Ammon's horn (tissue), 1 donor: Measurements from ENCODE around the gene RNPEPL1.
"Not testable (repeated sequence)": the region's sequence is repeated elsewhere in the genome, so short reads cannot be mapped to it uniquely, and the experiment has no call there.

Source experiments
- DNase-seq: peaks from one replicate; pipeline ENCODE4 v3.0.0-alpha.2; 2016; ENCODE audit warnings: low spot score

Gene RNPEPL1

GRCh38 chr2:240603846-240604245, 35.6 kb downstream of the RNPEPL1 start:
- DNase-seq: no peak

GRCh38 chr2:240604291-240604938, 36.1 kb downstream of the RNPEPL1 start:
- DNase-seq: peak; percentile 91

- no peak for DNase-seq
Measured at GRCh38 chr2:240604939-240605716, 36.8 kb downstream of the RNPEPL1 start.

GRCh38 chr2:240605867-240606743, 37.8 kb downstream of the RNPEPL1 start:
- no peak for DNase-seq

- DNase-seq: no peak
Measured at GRCh38 chr2:240611601-240612210, 43.4 kb downstream of the RNPEPL1 start.

GRCh38 chr2:240613781-240614180, 45.5 kb downstream of the RNPEPL1 start:
- DNase-seq: no peak

- no peak for DNase-seq
Measured at GRCh38 chr2:240614391-240614790, 46.1 kb downstream of the RNPEPL1 start.

- no peak for DNase-seq
Measured at GRCh38 chr2:240615396-240615795, 47.1 kb downstream of the RNPEPL1 start.

GRCh38 chr2:240615820-240616547, 47.7 kb downstream of the RNPEPL1 start:
- no peak for DNase-seq

GRCh38 chr2:240616860-240617666, 48.8 kb downstream of the RNPEPL1 start:
- DNase-seq: not testable (repeated sequence)

- no peak for DNase-seq
Measured at GRCh38 chr2:240618776-240619175, 50.5 kb downstream of the RNPEPL1 start.

- DNase-seq: no peak
Measured at GRCh38 chr2:240619506-240620148, 51.3 kb downstream of the RNPEPL1 start.

GRCh38 chr2:240620149-240620731, 52.0 kb downstream of the RNPEPL1 start:
- no peak for DNase-seq

- no peak for DNase-seq
Measured at GRCh38 chr2:240620859-240621258, 52.6 kb downstream of the RNPEPL1 start.

GRCh38 chr2:240622060-240622411, 53.8 kb downstream of the RNPEPL1 start:
- DNase-seq: no peak

- no peak for DNase-seq
Measured at GRCh38 chr2:240622531-240623235, 54.4 kb downstream of the RNPEPL1 start.

GRCh38 chr2:240623531-240624010, 55.3 kb downstream of the RNPEPL1 start:
- DNase-seq: no peak

- DNase-seq: no peak
Measured at GRCh38 chr2:240624011-240624949, 56.0 kb downstream of the RNPEPL1 start.
